ENCODE measurements around the gene GCHFR. TPM values are rescaled to one million over a fixed set of nuclear protein-coding genes. Genes with fewer than 3 reads are reported as not detected.

GCHFR gene
- total RNA-seq, 1 experiment from 2014 or later: 1.5 TPM

DNA sequence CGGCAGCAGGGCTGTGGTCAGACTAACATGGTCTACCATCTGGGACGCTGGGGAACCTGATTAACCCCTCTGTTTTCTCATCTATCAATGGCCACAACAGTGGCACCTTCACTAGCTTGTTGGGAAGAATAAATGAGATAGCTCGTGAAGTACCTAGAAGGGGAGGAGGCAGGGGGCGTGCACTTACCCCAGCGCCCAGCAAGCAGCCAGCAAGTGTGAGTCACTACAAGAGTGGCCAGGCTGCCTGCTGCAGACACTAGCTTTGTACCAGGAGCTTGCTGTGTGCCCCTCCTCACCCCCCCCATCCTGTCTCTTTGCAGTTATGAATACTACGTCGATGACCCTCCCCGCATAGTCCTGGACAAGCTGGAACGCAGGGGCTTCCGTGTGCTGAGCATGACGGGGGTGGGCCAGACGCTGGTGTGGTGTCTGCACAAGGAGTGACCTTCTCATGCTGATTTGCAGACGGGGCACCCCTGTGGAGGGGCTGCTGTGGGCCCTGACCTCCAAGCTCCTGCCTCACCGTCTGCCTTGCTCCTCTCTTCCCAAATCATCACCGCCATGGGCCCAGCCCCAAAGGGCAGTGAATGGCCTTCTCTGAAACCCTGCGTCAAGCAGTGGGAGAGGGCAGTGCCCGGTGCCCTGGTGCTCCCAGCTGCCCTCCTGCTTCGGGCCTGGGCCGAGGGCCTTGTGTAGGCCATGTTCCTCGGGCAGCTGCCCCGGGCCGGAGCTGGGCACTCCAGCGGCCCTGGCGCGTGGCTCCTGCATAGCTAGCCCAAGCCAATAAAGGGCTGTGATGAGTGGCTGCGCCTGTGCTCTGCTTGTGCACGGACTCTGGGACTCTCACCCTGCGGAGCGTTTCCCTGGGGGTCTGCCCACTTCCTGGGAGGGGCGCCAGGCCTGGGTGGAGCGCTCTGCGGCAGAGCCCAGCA, 3.3 kb downstream of the GCHFR start:
- TF ChIP-seq EGR1 (IDR thresholded peaks at IDR 0.05; ENCODE audit: low read depth) (no peak), JUND (IDR thresholded peaks at IDR 0.05) (no peak), EZH2 (IDR thresholded peaks at IDR 0.05) (no peak), REST (IDR thresholded peaks at IDR 0.05; ENCODE audit: low read depth) (no peak), EZH2phosphoT487 (IDR thresholded peaks at IDR 0.05; ENCODE audit: borderline replicate concordance) (no peak), CEBPB (IDR thresholded peaks at IDR 0.05; ENCODE audit: low read depth) (no peak), ELF1 (IDR thresholded peaks at IDR 0.05; ENCODE audit: borderline replicate concordance, low read depth) (no peak), CBX3 (IDR thresholded peaks at IDR 0.05; ENCODE audit: low read depth) (no peak)
- TF ChIP-seq, protein P1, sequence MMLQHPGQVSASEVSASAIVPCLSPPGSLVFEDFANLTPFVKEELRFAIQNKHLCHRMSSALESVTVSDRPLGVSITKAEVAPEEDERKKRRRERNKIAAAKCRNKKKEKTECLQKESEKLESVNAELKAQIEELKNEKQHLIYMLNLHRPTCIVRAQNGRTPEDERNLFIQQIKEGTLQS (IDR thresholded peaks at IDR 0.05): no peak
- TF ChIP-seq, protein P2, sequence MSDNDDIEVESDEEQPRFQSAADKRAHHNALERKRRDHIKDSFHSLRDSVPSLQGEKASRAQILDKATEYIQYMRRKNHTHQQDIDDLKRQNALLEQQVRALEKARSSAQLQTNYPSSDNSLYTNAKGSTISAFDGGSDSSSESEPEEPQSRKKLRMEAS (IDR thresholded peaks at IDR 0.05): no peak
- Histone ChIP-seq H3K36me3 (ENCODE audit: control insufficient read depth in 1 of 2, insufficient read depth in 2 of 2, low read length in 2 of 2) (no peaks in the 10 kb centered on the region; a peak in 1 of 4 replicates), H2AFZ (ENCODE audit: low read depth, low read length, poor library complexity, severe bottlenecking) (no peak overlapping the region), H3K9ac (ENCODE audit: low read length) (no peak overlapping the region), H3K27me3 (ENCODE audit: insufficient read depth, low read length) (no peaks in the 10 kb centered on the region), H3K4me2 (ENCODE audit: low read length) (no peak overlapping the region), H3K79me2 (ENCODE audit: insufficient read depth, low read length) (no peaks in the 10 kb centered on the region), H3K9me2 (ENCODE audit: insufficient read depth) (no peaks in the 10 kb centered on the region), H3K9me3 (ENCODE audit: control insufficient read depth in 1 of 2, insufficient read depth in 1 of 2, low read depth in 1 of 2, low read length in 2 of 2) (no peaks in the 10 kb centered on the region), H3K4me3 (replicated peaks in 1 of 2; ENCODE audit: low read depth in 1 of 2, low read length in 2 of 2) (no peak overlapping the region), H3K4me1 (ENCODE audit: control insufficient read depth in 1 of 2, insufficient read depth in 2 of 2, low read length in 2 of 2) (peaks cover 32 to 74% of the 10 kb centered on the region in 2 experiments), H3K27ac (ENCODE audit: low read depth, low read length) (no peak overlapping the region), H4K20me1 (ENCODE audit: insufficient read depth) (no peaks in the 10 kb centered on the region)
- DNase-seq (ENCODE audit: low read depth, low spot score): no peak
- POLR2A ChIA-PET: no interaction called here
- intact Hi-C loops (cut with micrococcal nuclease): no loop called here
- ATAC-seq: no peak
- CTCF ChIA-PET: interaction anchor here (1.7 kb wide), 1 partner anchor 127 kb away, joined by 4 read pairs; the partner anchor contains the start of gene VPS18
- no TSS peak for BruUV-seq (replicated peaks)
- RAD21 ChIA-PET (ENCODE audit: low non-redundant PET in 1 of 2, low total read pairs in 2 of 2, uncharacterized antibody in 2 of 2, unreplicated experiment in 2 of 2): no interaction called here

Measured in HCT116 (cell line).